COLO668 (cell line): ENCODE results near the gene GRK5.

Source experiments
- DNase-seq: peaks from one replicate; lab custom pipeline; 2025; ENCODE audit not compliant: unreplicated experiment; lab: John Stamatoyannopoulos, UW

GRK5 gene

DNA sequence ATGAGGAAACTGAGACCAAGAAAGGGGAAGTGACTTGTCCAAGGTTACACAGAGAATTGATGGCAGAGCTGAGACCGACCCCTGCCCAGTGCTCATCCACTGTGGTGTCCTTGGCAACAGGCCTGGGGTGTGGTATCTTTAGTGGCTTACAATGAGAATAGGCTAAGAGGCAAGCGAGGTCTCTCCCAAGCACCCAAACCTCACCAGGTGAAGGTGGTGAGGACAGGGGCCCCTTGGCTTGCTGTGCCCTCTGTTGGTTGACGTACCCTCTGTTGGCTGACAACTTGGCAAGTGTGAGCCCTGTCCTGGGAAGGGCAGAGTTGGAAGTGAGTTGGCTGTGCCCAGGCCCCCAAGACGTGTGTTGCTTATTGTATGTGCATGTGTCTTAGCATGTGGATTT, 166.9 kb downstream of the GRK5 start:
- DNase-seq = no peak

DNA sequence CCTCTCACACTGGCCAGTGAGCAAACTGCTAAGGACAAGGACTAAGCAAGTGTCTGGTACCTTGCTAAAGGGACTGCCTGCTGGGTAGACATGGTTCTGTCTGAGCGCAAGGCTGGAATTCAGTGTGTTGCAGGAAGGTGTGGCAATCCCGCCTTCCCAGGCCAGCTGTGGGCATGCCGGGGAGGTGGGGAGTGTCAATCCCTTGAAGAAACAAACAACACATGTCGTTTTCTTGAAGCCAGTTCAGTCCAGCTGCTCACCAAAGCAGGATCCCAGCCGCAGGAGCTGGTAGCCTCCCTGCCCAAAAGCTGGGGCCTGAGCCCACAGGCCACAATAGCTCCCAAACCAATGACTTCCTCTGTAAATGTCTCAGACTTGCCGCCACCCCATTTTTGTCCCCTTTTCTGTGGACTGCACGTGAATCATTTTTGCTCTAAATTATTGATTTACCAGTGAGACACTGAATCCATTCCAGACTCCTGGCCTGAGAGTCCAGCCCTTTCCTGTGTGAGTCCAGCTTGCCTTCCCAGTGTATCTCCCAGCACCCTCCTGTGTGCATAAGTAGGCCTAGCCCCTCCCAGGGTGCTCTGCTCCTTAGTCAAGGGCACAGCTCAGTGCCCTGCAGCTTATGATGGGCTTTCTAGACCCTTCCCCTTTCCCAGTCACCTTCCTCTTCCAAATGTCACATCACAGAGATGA, 168.4 kb downstream of the GRK5 start:
- DNase-seq = no peak

DNA sequence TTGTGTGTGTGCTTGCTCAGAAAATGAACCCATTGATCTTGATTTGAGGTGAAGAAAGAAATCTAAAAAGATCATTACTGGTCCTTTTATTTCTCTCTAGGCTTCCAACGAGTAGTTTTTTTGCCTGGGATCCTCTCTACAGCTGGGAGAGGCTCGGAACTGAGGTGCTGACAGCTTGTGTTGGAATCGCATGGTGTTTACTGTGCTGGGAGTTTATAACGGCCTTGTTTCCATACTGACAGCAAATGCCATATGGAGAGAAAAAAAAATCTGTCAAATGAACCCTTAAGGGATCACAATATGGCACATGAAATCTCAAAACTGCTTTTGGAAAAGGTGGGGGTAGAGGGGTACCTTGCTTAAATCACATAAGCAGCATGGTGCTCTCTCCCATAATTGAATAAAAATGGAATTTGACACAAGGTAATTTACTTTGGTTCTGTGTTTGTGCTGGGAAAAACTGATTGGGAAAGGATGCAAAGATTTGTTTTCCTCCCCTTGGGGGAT, 170.1 kb downstream of the GRK5 start:
- DNase-seq = no peak

DNA sequence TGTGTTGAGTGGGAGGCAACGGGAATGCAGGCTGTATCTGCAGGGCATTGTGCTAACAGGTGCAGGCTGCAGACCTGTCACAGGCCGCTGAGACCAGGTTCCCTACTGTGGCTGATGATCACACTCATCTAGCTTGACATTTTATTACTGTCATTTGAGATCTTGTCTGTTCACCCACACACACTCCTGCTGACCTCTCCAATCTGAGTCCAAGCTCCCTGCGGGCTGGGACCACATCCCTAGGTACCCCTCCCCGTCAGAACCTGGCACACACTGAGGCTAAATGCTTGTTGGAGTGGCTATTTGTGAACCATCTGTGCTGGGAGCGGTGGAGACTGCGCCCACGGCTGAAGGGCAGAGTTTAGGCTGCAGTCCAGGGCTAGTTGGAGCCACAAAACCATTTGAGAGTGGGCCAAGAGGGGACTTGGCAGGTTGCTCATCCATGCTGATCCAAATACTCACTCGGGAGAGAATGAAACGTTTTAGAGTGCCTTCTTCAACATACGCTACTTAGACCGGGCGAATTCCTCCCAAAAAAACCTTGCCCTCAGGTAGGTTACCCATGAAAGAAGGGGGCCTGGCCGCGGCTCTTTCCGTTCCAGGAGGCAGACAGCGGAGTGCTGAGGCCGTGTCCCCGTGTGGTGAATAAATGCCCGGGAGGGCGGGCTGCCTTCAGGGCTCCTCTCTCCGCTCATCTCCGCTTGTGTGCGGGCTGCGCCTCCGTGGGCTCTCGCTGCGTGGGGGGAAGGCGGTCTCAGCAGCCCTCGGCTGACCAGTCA, 170.8 kb downstream of the GRK5 start:
- DNase-seq = peak; percentile 9

DNA sequence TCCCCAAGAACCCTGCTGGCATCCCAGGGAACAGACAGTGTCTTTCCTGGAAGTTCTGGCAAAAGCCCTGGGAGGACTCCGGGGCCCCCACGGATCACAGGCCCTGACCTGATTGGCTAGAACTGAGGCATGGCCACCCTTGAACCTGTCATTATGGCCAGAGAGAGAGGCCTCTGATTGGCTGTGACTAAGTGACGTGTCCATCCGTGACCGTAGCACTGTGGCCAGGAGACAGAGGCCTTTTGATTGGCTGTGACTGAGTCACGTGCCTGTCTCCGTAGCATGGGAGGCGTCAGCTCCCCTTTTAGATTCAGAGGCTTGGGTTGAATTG, 171.3 kb downstream of the GRK5 start:
- no peak for DNase-seq

DNA sequence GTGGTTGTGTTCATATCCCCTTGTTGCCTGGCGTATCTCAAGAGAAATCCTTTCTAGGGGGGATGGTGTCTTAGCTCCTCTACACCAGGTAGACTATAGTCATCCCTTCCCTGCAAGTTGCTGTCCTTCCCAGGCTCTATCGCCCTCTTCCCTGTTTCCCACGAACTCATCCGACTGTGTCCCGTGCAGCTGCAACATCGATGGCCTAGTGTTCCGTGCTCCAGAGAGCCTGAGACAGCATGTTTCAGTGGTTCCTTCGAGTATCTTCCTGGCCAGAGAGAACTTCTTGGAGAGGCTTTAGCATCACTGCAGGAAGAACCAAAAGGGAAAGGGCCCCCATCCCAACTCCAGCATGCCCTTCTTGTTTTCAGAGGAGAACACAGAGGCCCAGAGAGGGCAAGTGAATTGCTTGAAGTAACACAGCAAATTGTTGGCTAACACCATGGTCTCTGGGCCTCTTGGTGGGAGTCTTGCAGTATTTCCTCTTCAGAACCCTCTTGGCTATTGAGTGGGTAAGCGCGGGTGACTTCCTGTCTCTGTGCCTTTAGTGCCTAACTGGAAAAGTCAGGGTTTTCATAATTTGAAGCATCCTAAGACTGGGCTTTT, 172.2 kb downstream of the GRK5 start:
- no peak for DNase-seq

DNA sequence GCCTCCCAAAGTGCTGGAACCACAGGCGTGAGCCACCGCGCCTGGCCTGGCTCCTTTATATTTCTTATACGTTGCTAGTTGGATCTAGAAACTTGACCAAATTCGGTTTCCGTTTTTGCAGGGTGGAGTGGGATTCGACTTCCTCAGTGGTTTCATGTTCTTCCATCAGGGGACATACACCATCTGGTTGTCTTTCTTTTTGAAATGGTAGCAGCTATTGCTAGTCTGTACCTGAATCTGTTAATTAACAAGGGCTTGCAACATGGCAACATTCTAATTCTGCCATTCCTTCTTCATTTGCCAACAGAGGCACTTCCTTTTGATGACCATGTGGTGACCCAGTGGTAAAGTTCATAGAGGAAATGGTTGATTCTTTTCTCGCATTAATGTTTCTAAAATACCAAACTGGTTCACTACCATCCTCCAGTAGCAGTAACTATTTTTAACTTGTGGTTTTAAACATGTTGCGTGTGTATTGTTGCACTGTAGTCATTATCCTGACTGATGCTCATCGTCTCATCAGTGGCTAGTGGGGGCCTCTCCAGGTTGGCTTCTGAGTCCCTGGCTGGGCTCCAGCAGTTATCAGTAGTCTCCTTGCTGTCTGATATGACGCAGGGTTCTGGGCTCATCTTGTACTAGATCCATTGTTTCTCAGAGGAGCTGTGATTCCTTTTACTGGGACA, 175.9 kb downstream of the GRK5 start:
- DNase-seq = no peak

DNA sequence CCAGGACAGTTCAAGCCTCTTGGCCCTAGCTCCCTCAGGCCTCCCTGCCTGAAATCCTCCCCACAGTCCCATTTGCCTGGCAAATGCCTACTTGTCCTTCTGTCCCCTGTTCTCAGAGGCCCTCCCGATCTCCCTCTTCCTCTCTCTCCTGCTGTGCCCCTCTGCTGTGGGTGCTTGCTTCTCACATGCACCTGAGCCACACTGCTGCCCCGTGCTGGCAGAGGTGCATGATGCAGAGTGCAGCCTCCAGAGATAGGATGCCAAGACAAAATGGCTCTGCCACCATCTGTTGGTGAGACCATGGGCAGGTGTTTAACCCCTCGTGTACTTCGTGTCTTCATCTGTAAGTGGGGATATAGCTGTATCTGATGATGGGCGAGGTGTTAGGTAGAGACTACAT, 176.8 kb downstream of the GRK5 start:
- DNase-seq = no peak

DNA sequence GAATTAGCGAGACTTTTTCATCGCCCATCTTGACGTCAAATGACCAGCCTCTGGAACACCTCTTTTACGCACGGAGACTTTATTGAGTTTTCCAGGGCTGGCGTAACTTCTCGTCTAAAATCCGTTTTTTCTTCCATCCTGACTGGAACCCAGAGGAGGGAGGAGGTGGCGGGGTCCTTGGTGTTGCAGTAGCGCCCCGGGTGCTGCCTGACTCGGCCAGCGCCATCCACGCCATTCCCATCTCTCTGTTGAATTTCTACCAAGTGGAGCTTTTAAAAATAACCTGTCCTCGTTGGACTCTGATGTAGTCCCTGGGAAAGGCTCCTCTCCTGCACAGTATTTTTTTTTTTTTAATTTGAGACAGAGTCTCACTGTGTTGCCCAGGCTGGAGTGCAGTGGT, 179.3 kb downstream of the GRK5 start:
- DNase-seq = no peak

DNA sequence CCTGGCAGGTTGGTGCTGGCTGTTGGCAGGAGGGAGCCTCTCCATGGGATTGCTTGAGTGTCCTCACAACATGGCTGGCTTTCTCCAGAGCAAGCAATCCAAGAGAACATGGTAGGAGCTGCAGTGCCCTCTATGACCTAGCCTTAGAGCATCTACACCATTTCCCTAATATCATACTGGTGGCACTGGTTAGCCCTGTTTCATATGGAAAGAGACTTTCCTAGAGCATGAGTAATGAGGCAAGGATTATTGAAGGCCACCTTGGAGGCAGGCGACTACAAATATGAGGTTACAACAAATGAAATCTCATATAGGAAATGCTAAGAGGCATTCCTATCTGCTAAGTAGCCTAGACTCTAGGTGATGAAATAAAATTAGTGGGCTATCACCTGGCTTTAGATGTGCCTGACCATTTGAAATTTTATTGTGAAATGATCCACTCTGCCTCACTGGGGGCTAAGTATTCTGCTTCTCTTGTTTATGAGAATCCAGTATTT, 181.5 kb downstream of the GRK5 start:
- no peak for DNase-seq

DNA sequence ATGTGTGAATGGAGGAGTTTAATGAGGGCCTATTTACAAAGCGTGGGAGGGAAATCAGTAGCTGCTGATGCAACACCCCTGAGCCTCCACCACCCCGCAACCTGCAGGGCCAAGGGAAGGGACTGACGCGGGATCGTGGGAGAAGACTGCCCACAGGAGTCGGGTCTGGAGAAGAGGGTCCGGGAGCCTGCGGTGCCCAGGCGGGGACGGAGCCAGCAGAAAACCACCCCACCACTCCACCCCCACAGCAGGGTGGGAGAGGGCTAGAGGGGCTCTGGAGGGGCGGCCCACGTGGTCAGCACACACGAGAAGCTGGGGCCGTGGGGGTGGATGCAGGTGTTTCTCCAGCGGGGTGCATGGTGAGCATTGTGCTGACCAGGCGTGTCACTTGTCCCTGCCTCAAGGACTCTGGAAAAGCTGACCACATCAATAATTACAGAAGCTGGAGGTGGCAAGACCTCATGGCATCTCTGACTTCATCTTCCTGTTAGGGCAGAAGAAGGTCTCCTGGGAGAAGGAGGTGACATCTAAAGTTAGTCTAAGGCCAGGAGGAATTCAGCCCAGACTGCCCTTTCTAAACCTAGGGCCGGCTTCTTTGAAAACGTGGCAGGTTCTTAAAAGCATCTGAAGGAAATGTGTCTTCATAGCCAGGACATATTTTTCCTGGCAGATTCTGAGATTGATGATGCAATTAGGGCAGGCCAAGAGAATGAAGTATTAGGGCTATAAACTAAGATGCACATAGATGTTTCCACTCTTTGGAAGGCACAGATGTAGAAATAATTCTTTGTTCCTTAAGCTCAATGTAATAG, 184.3 kb downstream of the GRK5 start:
- DNase-seq = no peak

DNA sequence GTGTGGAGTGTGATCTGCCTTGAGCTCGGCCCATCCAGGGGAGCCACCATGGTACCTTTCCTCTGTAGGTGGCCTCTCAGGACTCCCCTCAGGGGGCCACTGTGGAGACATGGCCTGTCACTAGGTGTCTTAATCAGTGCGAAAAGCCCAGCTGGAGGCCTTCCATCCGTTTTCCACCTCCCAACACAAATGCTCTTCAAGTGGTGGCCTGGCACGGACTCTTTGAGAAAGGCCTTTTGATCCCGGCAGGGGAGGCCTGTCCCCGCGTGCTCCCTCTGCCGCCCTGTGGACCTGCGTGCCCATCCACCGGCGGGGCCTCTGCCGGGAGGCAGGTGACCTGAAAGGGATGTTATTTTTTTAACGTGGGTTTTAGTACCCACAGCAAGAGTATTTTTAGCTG, 185.6 kb downstream of the GRK5 start:
- no peak for DNase-seq

DNA sequence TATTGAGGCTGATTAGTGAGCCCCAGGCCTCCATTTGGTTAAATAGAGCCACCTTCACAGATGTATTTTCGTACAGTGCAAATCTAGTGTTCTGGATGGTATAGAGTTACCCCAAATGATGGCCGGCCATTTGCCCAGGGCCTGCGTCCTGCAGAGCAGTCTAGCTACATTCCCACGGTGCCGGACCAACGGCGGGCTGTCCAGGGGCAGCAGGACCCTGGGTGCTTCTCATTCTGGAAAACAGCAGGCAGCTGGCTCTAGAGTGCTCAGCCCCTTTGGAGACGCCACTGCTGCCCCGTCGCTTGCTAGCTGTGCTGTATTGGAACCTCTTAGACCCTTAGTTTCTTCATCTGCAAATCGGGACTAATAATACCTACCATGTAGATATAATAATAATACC, 186.1 kb downstream of the GRK5 start:
- no peak for DNase-seq

DNA sequence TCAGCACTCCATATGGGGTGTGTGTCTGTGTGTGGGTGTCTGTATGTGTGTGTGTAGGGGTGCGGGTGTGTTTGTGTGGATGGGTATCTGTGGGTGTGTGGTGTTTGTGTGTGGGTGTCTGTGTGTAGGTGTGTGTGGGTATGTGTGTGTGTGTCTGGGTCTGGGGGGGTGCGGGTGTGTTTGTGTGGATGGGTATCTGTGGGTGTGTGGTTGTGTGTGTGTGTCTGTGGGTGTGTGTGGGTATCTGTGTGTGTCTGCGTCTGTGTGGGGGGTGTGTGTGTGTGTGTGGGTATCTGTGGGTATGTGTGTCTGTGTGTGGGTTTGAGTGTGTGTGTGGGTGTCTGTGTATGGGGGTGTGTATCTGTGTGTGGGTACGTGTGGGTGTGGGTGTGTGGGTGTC, 186.5 kb downstream of the GRK5 start:
- no peak for DNase-seq

DNA sequence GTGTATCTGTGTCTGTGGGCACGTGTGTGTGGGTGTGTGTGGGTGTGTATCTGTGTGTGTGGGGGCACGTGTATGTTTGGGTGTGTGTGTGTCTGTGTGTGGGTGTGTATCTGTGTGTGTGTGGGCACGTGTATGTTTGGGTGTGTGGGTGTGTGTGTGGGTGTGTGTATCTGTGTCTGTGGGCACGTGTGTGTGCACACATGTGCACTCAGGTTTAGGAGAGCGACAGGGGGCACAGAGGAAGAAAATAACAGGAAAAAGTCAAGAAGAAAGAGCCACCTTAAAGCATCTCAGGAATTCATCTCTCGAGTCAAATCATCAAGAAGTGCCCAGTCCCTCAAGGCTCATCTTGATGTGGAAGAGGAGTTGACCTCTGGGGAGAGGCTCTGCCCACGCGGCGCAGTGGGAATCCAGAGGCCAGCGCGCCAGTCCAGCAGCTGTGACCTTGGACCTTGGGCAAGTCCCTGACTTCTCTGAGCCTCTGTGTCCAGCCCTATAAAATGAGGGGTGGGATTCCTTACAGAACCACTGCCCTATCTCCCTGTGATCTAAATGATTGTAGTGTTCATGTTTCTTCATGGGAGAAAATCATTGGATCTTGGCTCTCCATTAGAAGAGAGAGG, 187.4 kb downstream of the GRK5 start:
- DNase-seq = no peak

DNA sequence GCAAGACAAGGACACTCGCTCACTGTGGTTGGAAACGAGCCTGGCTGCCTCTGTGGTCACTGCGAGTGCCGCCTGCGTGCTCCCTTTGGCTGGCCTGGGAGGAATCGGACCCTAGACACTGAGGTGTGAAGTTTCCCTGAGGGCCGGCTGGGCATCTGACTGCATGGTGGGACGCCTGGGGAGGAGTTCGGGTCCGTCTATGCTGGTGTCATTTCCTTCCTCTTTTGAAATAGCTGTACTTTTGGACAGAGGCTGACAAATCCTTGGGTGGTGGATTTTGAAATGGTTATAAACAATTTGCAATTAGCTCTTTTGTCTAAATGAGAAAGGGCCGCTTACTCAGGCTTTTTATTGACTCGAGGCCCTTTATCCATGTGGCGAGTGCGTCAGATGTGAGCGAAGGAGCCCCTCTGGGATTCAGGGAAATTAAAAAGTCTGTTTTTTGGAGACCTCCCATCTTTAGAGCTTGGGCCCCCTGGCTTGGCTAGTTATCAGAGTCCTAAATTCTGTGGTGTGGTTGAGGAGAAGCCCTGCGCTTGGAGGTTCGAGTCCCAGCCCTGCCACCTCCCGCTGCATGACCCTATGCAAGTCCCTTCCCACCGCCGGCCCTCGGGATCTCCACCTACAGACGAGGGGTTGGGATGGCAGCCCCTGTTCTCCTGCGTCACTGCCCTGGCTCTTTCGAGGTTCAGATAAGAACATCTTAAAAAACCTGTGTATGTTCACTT, 188.1 kb downstream of the GRK5 start:
- no peak for DNase-seq

DNA sequence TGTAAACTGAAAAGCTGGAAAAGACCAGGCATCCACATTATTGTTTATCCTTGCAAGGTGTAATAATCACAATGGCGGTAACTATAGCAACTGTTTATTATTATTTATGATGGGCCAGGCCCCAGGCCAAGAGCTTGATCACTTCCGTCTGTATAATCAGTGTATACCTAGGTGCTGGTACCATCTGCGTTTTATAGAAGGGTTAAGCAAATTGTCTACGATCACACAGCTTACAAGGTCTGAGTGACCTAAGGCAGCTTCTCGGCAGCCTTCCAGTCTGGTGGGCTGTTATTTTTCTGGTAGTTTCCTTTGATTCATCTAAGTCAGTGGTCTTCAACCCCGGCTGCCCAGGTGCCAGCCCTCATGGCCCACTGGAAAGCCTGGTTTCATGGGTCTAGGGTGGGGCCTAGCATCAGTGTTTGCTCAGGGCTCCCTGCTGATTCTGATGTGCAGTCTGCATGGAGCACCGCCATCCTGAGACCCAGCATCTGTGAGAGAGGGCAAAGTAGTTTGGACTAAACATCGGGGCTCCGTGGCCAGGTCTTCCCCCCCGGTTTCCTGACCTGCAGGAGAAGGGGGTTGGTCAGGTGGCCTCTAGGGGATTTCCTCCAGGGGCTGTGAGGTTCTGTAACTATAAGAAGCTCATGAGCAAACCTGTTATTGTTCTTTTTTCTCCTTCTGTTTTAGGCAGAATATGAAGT, 188.8 kb downstream of the GRK5 start:
- DNase-seq = peak; percentile 1

DNA sequence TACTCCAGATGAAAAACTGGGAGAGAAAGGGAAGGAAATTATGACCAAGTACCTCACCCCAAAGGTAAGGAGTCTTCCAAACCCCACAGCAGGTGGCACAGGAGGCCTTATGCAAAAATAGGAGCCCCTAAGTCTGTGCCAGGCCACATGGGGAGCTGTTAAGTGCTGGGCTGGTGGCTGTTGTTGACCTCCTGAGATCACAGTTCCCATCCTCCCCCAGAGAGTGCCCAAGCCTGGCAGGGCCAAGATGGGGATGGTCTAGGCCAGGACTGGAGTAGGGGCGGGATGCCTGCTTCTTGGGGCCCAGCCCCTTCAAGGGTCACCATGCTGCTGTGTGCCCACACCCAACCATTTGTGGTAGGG, 189.3 kb downstream of the GRK5 start:
- DNase-seq = no peak

DNA sequence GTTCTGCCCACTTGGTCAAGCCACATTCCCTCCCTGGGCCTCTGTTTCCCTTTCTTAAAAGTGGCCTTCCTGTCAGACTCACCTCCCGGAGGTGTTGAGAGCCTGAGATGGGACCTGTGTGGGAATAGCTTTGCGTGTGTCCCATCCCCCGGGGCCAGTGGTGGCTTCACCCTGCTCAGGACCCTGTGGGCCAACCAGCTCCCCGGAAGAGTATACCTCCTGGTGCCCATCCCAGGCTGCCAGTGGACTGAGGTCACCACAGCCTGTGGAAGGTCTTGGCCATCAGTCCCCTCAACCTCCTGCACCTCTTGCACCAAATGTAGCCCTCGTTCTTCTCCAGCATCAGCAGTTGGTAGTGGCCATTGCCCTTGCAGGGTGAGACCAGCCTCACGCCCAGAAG, 190.0 kb downstream of the GRK5 start:
- no peak for DNase-seq
